ENCODE results near the gene SLC38A3.

DNA sequence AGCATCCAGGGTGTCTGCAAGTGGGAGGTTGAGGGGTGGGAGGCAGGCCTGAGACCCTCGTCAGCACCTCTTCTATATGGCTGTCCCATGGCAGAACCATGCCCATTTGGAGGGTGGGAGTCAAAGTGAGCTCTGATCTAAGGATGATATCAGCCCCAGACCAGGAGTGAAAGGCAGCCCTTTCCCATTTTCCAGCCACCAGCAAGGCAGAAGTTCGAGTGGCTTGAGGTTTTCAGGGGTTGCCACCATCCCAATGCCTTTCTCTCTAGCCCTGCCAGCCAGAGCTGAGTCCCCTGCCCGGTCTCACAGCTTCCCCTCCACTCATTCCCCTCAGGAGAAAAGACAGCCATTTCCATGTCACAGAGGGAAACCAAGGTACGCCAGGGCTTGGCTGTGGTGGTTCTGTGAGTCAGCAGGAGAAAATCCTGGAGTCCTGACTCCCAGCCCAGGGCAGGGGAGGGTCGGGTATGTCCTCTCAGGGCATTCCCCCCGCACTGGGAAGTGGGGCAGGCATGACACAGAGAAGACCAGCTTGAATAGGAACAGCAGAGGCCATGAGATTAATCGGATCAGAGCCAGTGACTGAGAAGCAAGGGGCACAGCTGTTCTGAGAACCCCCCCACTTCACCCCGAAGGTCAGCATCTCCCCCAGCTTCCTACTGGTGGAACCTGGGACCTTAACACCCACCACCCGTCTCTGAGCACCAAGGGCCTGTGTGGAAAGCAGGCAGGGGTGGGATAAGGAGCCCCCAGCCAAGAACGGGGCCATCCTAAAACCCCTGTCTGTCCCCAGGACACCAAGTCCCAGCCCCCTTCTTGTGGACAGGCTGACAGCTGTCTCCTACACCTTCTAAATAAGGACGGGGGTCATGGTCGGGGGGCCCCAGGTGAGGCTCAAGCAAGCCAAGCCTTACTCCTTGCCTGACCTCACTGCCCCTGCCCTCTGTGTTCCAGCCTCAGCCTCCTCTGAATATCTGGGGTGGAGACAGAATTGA is 965 bp upstream of the SLC38A3 start:
- TF ChIP-seq, protein P1, sequence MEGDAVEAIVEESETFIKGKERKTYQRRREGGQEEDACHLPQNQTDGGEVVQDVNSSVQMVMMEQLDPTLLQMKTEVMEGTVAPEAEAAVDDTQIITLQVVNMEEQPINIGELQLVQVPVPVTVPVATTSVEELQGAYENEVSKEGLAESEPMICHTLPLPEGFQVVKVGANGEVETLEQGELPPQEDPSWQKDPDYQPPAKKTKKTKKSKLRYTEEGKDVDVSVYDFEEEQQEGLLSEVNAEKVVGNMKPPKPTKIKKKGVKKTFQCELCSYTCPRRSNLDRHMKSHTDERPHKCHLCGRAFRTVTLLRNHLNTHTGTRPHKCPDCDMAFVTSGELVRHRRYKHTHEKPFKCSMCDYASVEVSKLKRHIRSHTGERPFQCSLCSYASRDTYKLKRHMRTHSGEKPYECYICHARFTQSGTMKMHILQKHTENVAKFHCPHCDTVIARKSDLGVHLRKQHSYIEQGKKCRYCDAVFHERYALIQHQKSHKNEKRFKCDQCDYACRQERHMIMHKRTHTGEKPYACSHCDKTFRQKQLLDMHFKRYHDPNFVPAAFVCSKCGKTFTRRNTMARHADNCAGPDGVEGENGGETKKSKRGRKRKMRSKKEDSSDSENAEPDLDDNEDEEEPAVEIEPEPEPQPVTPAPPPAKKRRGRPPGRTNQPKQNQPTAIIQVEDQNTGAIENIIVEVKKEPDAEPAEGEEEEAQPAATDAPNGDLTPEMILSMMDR (IDR thresholded peaks at IDR 0.05), result no peak
- no peak for TF ChIP-seq POLR2A (IDR thresholded peaks at IDR 0.05)

All from esophagus squamous epithelium (tissue), 4 donors.